Measurements from ENCODE around the gene REP15.
"Not testable (repeated sequence)": the region's sequence is repeated elsewhere in the genome, so short reads cannot be mapped to it uniquely, and the experiment has no call there.

REP15 gene

GRCh38 chr12:27703720-27704452 is 7.6 kb downstream of the REP15 start:
- DNase-seq = peak; percentile 75

GRCh38 chr12:27705263-27705662 is 9.0 kb downstream of the REP15 start:
- DNase-seq = no peak

GRCh38 chr12:27707216-27707615 is 11.0 kb downstream of the REP15 start:
- DNase-seq = no peak

GRCh38 chr12:27709212-27709931 is 13.1 kb downstream of the REP15 start:
- no peak for DNase-seq

- peak; percentile 55 for DNase-seq
These were observed 13.8 kb downstream of the REP15 start for GRCh38 chr12:27709932-27710591.

GRCh38 chr12:27710592-27711316 is 14.5 kb downstream of the REP15 start, which contains the start of gene MRPS35:
Gene MRPS35, plus strand, starts transcription at chr12:27710832. Its CDS starts 12 bp downstream, at chr12:27710844.
- peak; percentile 89 for DNase-seq

GRCh38 chr12:27711317-27711682 is 15.1 kb downstream of the REP15 start:
- DNase-seq = peak; percentile 50

- DNase-seq = no peak
These were observed 15.7 kb downstream of the REP15 start for GRCh38 chr12:27711967-27712366.

- DNase-seq = no peak
These were observed 27.0 kb downstream of the REP15 start for GRCh38 chr12:27723212-27723611.

- no peak for DNase-seq
These were observed 33.9 kb downstream of the REP15 start for GRCh38 chr12:27730097-27730588.

- peak; percentile 5 for DNase-seq
These were observed 36.0 kb downstream of the REP15 start for GRCh38 chr12:27732281-27732680.

- peak; percentile 24 for DNase-seq
These were observed 36.9 kb downstream of the REP15 start for GRCh38 chr12:27733052-27733656.

- no peak for DNase-seq
These were observed 37.5 kb downstream of the REP15 start for GRCh38 chr12:27733791-27734190.

GRCh38 chr12:27734321-27734720 is 38.1 kb downstream of the REP15 start:
- DNase-seq = not testable (repeated sequence)

- DNase-seq = no peak
These were observed 47.4 kb downstream of the REP15 start for GRCh38 chr12:27743601-27744000.

GRCh38 chr12:27745734-27746133 is 49.5 kb downstream of the REP15 start:
- not testable (repeated sequence) for DNase-seq

All from NCI-H146 (cell line).